22Rv1 (cell line): ENCODE results near the gene C2CD4D.

ENCODE experiments used
- CTCF ChIP-seq: fragments of 450-650 bp; IDR thresholded peaks from 2 replicates; pipeline ENCODE4 v1.5.1; 2017; ENCODE audit warnings: mild to moderate bottlenecking
- ZFX ChIP-seq: fragments of 450-650 bp; IDR thresholded peaks from 2 replicates; pipeline ENCODE4 v1.6.1; 2017; ENCODE audit warnings: antibody characterized with exemption, borderline replicate concordance

DNA sequence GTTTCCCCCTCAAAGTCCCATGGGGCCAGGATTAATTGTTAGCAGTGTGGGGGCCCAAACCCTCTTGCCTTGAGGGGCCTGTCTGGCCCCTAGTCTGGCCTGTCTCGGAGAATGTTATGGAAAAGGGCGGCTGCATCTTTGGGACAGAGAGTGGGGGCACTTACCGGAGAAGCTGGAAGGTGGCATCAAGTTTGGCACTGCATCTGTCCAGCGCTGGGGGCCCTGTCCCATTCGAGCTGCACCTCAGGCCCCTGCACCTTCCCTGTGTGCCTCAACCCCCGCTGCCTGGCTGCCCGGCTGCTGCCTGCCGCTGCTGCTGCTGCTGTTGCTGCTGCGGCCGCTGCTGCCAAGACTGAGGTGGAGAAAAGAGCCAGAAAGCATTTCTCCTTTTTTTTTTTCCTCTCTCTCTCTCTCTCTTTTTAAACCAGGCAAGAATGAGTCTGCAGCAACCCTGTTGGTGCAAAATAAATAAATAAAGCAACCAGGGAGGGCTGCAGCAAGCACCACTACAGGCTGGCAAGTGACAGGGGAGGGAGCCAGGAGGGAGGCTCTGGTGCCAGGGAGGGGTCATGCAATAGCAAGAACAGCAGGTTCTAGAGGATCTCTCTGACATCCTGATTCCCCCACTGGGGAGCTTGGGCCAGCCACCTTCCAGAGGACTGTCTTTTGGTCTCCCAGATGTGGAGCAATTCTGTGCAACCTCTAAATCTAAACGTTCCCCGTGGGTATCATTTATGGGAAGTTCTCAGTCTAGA lies 34.4 kb downstream of the C2CD4D start, which contains the start of gene LINGO4:
- TF ChIP-seq CTCF (no peak), ZFX (no peak)
